Smooth muscle cell (in vitro differentiated cells): ENCODE results near the gene PTPRC. TPM values are rescaled to one million over a fixed set of nuclear protein-coding genes. Genes with fewer than 3 reads are reported as not detected.
A peak's percentile ranks its signal among the peaks of the same experiment; 100 is the strongest.

Experiments
- DNase-seq: peaks from one replicate; lab custom pipeline; 2025; ENCODE audit not compliant: unreplicated experiment; lab: John Stamatoyannopoulos, UW
- H2AFZ ChIP-seq: fragments of 200-600 bp; sonication (generic); 2 replicates; pipeline ENCODE4 v1.6.0; 2016; ENCODE audit warnings: antibody characterized with exemption, low read depth, mild to moderate bottlenecking
- H3F3A ChIP-seq: fragments of 200-600 bp; sonication (generic); 2 replicates; pipeline ENCODE4 v1.6.0; 2017; ENCODE audit warnings: antibody characterized with exemption, low read depth
- H3K27ac ChIP-seq: fragments of 200-600 bp; sonication (generic); 2 replicates; pipeline ENCODE4 v1.5.1; 2016; ENCODE audit warnings: low read depth, mild to moderate bottlenecking
- H3K27me3 ChIP-seq: fragments of 200-600 bp; sonication (generic); 2 replicates; pipeline ENCODE4 v1.6.1; 2016; ENCODE audit warnings: low read depth, mild to moderate bottlenecking
- H3K36me3 ChIP-seq: fragments of 200-600 bp; sonication (generic); 2 replicates; pipeline ENCODE4 v1.5.1; 2016; ENCODE audit warnings: low read depth
- H3K4me1 ChIP-seq: fragments of 200-600 bp; sonication (generic); 2 replicates; pipeline ENCODE4 v1.5.1; 2016; ENCODE audit warnings: low read depth
- H3K4me2 ChIP-seq: fragments of 200-600 bp; sonication (generic); 2 replicates; pipeline ENCODE4 v1.6.0; 2016; ENCODE audit warnings: mild to moderate bottlenecking
- H3K4me3 ChIP-seq: fragments of 200-600 bp; sonication (generic); 2 replicates; pipeline ENCODE4 v1.5.1; 2016; ENCODE audit warnings: mild to moderate bottlenecking
- H3K79me2 ChIP-seq: fragments of 200-600 bp; sonication (generic); 2 replicates; pipeline ENCODE4 v1.6.0; 2016; ENCODE audit warnings: low read depth, mild to moderate bottlenecking
- H3K9ac ChIP-seq: fragments of 200-600 bp; sonication (generic); 2 replicates; pipeline ENCODE4 v1.6.0; 2016; ENCODE audit warnings: low read depth
- H3K9me3 ChIP-seq: fragments of 200-600 bp; sonication (generic); replicated peaks from 2 replicates; pipeline ENCODE4 v1.5.1; 2016; ENCODE audit warnings: low read depth
- H4K20me1 ChIP-seq: fragments of 200-600 bp; sonication (generic); 2 replicates; pipeline ENCODE4 v1.6.0; 2016; ENCODE audit warnings: low read depth
- CTCF ChIP-seq: fragments of 200-600 bp; sonication (generic); IDR thresholded peaks from 2 replicates; pipeline ENCODE4 v1.5.1; 2017; ENCODE audit warnings: borderline replicate concordance, mild to moderate bottlenecking, antibody characterized with exemption; ENCODE audit not compliant: insufficient read depth, poor library complexity, severe bottlenecking
- WGBS: methylation state at CpG from one replicate; pipeline ENCODE4 v1.1.7; 2016; ENCODE audit warnings: low lambda C conversion rate; 5-methylcytosine and 5-hydroxymethylcytosine counted together
- polyA plus RNA-seq: library from polyadenylated mRNA; unstranded; fragments of >200 nt; fragmentation: Nextera tagmentation; extraction: Ambion mirVana; gene quantifications from 2 replicates; pipeline ENCODE4 v1.2.1, GENCODE V29; 2016
- total RNA-seq: library from RNA; depleted of rRNA; stranded (reverse); fragments of >200 nt; gene quantifications from 2 replicates; pipeline ENCODE4 v1.2.3, GENCODE V29; 2014

PTPRC gene
- total and polyA plus RNA-seq, 2 experiments from 2014 or later = 0.04 TPM; not detected in 1

- no peak for DNase-seq
- 77% methylated on average over 2 of the region's 2 CpGs for WGBS
- H3K4me3 ChIP-seq = no peak overlapping the region
- H2AFZ ChIP-seq = peak overlapping the region; percentile 62
- peak overlapping the region; percentile 93 for H3K27ac ChIP-seq
- no peaks in the 10 kb centered on the region for H4K20me1 ChIP-seq
- peaks cover 19% of the 10 kb centered on the region for H3K4me1 ChIP-seq
- no peak for TF ChIP-seq CTCF
- H3K27me3 ChIP-seq = no peaks in the 10 kb centered on the region
- H3K4me2 ChIP-seq = peak overlapping the region; percentile 79
- no peaks in the 10 kb centered on the region for H3K36me3 ChIP-seq
- H3F3A ChIP-seq = peaks cover 23% of the 10 kb centered on the region
- H3K9ac ChIP-seq = peak overlapping the region; percentile 82
- no peaks in the 10 kb centered on the region for H3K79me2 ChIP-seq
- H3K9me3 ChIP-seq = no peaks in the 10 kb centered on the region
Observed at GRCh38 chr1:198682850-198683249, 44.0 kb downstream of the PTPRC start.

- Histone ChIP-seq H3K4me2 (peak overlapping the region; percentile 79), H4K20me1 (no peaks in the 10 kb centered on the region), H3K9ac (no peak overlapping the region), H2AFZ (peak overlapping the region; percentile 62), H3F3A (peaks cover 23% of the 10 kb centered on the region), H3K9me3 (no peaks in the 10 kb centered on the region), H3K36me3 (no peaks in the 10 kb centered on the region), H3K4me3 (no peak overlapping the region), H3K79me2 (no peaks in the 10 kb centered on the region), H3K4me1 (peaks cover 19% of the 10 kb centered on the region), H3K27ac (peak overlapping the region; percentile 93), H3K27me3 (no peaks in the 10 kb centered on the region)
- TF ChIP-seq CTCF = no peak
- no peak for DNase-seq
- 86% methylated on average over 2 of the region's 2 CpGs for WGBS
Observed at GRCh38 chr1:198683449-198683848, 44.6 kb downstream of the PTPRC start.

- H3K4me1 ChIP-seq = peaks cover 17% of the 10 kb centered on the region
- no peaks in the 10 kb centered on the region for H3K36me3 ChIP-seq
- DNase-seq = no peak
- no peaks in the 10 kb centered on the region for H3K79me2 ChIP-seq
- H4K20me1 ChIP-seq = no peaks in the 10 kb centered on the region
- no peak overlapping the region for H3K4me2 ChIP-seq
- H2AFZ ChIP-seq = no peak overlapping the region
- peaks cover 14% of the 10 kb centered on the region for H3F3A ChIP-seq
- H3K9me3 ChIP-seq = no peaks in the 10 kb centered on the region
- peak; percentile 50 for TF ChIP-seq CTCF
- H3K9ac ChIP-seq = no peak overlapping the region
- H3K27ac ChIP-seq = no peak overlapping the region
- no peak overlapping the region for H3K4me3 ChIP-seq
- no peaks in the 10 kb centered on the region for H3K27me3 ChIP-seq
Observed at GRCh38 chr1:198686069-198686728, 47.4 kb downstream of the PTPRC start.

- H3K9me3 ChIP-seq = no peaks in the 10 kb centered on the region
- WGBS = 86% methylated on average over 4 of the region's 4 CpGs
- no peaks in the 10 kb centered on the region for H4K20me1 ChIP-seq
- H3F3A ChIP-seq = peaks cover 8% of the 10 kb centered on the region
- H3K36me3 ChIP-seq = no peaks in the 10 kb centered on the region
- peaks cover 6% of the 10 kb centered on the region for H3K4me1 ChIP-seq
- no peak overlapping the region for H3K27ac ChIP-seq
- no peak for DNase-seq
- H2AFZ ChIP-seq = no peak overlapping the region
- H3K79me2 ChIP-seq = no peaks in the 10 kb centered on the region
- no peak overlapping the region for H3K4me3 ChIP-seq
- H3K4me2 ChIP-seq = no peak overlapping the region
- TF ChIP-seq CTCF = no peak
- no peaks in the 10 kb centered on the region for H3K27me3 ChIP-seq
- H3K9ac ChIP-seq = no peak overlapping the region
Observed at GRCh38 chr1:198687429-198687828, 48.6 kb downstream of the PTPRC start.
